Pons (tissue), 1 donor: Measurements from ENCODE around the gene DAGLA.

Source experiments
- DNase-seq: peaks from one replicate; pipeline ENCODE4 v3.0.0-alpha.2; 2016; ENCODE audit warnings: low spot score

DAGLA gene

DNA sequence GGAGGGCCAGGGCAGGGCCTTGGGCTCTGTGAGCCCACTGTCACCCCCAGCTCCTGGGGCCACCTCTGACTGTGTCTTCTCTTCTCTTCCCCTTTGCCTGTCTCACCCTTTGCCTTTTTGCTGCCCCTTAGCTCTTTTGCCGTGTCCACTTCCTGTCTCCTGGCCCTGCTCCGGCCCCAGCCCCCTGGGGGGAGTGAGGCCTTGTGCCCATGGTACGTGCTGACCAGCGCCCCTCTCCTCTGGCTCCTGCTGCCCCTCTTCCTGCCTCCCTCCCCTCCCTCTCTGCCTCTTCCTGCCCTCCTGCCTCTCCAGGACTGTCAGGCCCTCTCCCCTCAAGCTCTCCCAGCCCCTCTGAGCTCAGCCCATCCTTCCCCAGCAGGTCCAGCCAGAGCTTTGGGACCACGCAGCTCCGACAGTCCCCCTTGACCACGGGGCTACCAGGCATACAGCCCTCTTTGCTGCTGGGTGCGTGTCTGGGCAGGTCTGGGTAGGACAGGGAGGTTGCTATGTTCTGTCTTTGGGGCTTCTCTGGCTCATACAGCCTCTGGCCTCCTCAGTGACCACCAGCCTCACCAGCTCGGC lies 100.5 kb downstream of the DAGLA start:
- no peak for DNase-seq

DNA sequence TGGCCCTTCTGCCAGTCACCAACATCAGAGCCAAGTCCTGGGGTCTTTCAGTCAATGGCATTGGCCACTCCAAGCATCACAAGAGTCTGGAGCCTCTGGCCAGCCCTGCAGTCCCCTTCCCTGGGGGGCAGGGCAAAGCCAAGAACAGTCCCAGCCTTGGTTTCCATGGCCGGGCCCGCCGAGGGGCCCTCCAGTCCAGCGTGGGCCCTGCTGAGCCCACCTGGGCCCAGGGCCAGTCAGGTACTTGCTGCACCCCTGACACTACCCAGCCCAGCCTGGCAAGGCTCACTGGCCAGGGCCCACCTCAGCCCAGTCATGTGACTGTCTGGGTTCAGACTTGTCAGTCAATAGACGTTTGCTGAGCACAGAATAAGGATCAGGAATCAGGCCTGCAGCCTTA lies 101.4 kb downstream of the DAGLA start:
- DNase-seq: no peak

DNA sequence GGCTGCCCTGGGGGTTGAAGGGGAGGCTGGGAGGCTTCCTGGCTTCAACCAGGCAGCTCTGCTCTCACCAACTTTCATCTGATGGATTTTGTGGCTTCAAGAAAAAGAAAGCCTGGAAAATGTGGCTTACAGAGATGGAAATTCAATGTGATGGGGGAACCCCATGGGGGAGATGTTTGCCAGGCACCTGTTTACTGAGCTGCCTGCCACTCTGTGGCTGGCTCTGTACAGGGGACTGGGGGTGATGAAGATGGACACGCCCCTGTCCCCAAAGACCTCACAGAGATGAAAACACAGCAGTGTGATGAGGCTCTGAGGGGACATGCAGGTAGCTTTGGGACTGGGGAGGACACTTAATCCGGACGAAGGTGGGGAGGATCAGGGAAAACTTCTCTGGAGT lies 102.1 kb downstream of the DAGLA start:
- no peak for DNase-seq

DNA sequence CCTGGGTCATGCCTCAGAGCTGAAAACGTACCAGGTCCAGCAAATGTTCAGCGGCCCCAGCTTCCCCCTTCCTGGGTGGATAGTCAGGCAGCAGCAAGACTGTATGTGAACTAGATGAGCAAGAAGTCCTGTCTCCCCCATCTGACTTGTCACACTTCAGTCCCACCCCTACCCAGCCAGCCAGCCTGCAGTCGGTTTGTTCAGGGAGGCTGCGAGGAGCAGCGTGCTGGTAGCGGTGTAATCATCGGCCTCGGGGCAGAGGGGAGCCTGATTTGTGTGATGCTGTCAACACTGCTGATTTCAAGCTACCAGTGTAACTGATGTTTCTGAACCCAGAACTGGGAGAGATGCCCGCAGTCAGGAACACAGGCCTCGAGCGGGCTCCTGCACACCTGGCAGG lies 102.7 kb downstream of the DAGLA start:
- DNase-seq: no peak

DNA sequence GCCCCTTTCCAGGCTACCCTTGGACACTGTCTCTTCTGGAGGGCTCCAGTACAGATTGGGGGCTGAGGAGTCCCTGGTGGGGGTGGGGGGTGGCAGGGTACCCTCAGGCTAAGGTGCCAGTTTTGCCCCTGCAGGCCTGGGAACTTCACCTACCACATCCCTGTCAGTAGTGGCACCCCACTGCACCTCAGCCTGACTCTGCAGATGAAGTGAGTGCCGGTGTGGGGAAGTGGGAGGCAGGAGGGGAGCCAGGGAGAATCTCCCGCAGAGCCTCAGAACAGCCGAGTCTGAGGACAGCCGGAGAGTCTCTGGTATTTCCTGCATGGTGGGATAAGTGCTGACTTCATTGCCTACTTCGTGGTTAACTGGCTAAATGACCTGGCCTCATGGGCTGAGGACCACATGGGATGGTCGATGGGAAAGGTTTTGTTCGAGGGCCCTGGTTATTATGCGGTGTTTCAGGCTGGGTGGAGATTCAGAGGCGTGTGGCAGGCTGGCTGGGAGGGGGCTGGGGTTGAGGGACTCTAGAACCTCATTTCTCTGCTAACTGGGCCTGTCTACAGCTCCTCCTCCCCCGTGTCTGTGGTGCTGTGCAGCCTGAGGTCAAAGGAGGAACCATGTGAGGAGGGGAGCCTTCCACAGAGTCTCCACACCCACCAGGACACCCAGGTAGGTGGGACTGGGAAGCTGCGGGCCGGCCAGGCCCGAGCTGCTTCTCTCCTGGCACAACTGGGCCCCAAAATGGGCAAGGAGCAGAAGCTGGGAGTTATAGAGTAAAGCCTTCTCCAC lies 103.7 kb downstream of the DAGLA start:
- no peak for DNase-seq

DNA sequence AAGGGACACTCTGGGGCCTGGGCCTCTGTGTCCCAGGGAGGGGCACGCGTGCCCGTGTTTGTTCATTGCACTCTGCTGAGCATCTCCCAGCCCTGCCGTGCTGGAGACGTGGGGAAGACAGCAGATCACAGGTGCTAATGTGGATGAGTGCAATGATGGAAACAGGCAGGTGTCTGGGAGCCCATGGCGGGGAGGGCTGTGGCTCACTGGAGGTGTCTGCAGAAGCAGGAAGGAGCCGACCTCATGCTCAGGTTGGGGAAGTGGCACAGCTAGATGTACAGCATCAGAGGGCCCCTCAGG lies 104.3 kb downstream of the DAGLA start:
- DNase-seq: no peak

DNA sequence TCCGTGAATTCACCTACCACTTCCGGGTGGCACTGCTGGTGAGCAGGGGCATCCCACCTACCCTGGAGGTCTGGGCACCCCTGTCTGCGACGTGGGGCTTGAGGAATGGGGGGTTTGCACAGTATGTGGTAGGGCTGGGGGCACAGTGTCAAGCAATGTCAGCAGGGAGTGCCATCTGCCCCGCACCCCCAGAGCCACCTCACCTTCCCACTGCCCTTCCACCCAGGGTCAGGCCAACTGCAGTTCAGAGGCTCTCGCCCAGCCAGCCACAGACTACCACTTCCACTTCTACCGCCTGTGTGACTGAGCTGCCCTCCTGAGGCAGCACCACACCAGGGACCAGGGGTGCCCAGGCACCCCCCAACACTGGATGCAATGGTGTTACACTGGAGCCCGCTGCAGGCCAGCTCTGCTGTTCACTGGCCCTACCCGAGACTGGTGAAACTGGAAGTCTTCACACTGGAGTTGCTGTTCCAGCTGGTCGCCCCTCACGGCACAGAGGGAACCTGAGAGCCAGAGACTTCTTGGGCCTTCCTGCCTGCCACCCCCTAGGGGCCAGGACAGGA lies 105.7 kb downstream of the DAGLA start:
- DNase-seq: no peak

DNA sequence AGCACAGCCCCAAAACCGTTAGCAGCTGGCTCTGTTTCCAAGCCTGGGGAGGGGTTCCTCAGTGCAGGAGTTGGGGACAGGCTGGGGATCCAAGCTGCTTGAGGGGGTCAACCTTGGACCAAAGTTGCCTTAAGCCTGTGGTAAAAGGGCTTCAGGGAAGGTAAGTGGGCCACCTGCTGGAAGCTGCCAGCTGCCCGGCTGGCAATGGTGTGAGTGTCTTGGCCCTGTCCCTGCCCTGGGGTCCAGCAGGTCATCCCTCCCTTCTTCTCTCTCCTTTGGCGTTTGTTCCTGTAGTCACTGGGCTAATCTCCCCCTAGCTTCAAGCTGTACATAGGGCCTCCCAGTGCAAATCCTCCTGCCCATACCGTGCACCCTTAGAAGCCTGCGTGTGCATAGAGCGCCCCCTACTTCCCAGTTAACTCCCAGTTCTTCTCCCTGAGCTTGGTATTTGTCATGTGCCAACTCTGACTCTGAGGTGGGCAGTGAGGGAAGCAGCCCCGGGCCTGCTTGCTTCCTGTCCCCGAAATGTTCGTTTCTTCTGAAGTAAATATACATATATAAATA lies 107.8 kb downstream of the DAGLA start:
- DNase-seq: peak; percentile 92

DNA sequence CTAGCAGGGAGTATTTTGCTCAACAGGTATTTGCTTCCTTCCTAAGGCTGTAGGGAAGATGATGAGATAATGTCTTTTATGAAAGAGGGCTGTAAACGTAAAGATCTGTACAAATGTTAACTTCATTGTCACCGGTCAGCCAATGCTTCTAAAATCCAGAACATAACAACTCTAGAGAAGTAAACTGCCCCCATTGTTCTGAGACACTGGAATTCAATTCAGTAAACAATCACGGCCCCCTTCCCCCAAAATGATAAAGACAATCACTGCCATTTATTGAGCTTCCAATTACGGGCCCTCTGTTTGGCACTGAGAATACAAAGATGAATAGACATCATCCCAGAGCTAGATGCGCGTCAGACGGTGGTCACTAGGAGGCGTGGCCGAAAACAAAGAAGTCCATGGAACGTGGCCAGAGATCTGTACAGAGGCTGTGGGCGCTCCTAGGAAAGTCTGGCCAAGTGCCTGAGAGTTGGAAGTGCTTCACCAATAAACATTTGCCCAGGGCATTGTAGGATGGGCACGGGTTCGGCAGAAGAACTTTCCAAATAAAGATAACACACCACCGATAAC lies 111.6 kb downstream of the DAGLA start:
- DNase-seq: peak; percentile 99

DNA sequence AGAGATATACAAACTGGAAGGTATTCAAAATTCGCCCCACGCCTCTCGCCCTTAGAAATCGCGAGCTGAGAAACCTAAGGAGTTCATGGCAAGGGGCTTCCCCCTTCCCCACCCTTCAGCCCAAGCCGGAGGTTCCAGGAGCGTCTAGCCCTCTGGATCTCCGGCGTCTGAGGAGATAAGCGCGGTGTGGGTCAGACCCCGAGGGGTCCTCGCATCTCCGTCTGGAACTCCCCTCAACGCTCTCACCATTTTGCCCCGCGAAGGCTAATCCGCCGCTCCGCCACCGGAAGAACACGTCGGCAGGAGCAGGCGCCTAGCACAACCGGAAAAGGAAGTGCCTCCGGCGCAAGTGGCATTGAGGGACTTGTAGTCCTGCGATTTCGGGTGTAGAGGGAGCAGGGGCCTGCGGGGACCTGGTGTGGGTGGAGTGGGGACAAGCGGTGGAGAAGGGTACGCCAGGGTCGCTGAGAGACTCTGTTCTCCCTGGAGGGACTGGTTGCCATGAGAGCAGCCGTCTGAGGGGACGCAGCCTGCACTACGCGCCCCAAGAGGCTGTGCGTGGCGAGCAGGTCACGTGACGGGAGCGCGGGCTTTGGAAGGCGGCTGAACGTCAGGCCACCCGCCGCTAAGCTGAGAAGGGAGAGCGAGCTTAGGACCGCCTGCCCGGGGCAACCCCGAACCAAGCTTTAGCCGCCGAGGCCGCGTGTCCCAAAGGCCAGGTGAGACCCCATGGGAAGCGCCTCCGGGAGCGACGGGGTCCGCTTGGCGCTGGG lies 112.3 kb downstream of the DAGLA start, which contains the start of the genes FEN1 and TMEM258:
Gene FEN1 (plus strand): TSS at position 602 of the 773 bp plus-strand sequence. CDS start 2,451 bp downstream, outside the sequence.
Gene TMEM258 (minus strand): TSS at position 290 of the 773 bp plus-strand sequence. CDS start 41 bp downstream, at position 249.
- peak; percentile 96 for DNase-seq

DNA sequence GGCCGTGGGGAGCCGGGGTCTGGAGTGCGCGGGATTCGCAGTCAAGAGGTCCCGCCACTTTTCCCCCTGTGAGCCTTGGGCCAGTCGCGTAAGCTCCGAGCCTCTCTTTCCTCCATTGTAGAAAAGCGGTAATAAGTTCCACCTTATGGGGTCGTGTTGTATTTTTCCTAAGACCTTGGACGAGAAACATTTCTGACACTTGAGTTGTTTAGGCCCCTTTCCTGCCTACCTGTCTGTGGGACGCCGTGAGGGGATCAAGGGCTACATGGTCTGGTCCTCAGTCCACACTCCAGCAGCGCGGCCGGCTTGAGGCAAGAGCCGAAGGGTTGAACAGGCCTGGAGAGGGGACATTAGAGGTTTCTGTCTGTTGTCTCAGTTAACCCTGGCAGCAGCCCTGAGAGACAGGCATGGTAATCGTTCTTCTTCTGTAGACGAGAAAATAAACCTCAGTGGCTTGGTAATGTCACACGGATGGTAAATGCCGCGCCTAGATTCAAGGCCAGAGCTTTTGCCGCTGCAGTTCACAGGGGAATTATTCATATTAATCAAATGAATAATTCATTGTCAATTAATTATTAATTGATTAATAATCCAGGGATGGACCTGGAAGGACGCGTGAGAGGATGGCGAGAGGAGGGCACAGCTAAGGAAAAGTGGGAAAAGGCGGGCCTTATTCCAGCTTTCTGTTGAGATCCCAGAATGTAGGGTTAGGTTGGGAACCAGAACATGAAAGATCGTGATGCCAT lies 113.1 kb downstream of the DAGLA start:
- DNase-seq: no peak

DNA sequence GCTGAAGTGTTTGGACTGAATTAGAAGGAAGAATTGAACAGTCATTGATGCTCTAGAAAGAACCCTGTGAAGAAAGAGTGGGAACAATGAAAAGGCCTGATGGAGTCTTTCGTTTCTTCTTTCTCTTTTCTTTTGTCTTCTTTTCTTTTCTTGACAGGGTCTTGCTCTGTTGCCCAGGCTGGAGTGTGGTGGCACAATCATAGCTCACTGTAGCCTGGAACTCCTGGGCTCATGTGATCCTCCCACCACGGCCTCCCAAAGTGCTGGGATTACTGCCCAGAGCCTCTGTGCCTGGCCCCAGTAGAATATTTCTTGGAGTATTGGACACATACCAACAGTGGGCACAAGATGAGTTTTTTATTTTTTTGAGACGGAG lies 113.6 kb downstream of the DAGLA start:
- no peak for DNase-seq

DNA sequence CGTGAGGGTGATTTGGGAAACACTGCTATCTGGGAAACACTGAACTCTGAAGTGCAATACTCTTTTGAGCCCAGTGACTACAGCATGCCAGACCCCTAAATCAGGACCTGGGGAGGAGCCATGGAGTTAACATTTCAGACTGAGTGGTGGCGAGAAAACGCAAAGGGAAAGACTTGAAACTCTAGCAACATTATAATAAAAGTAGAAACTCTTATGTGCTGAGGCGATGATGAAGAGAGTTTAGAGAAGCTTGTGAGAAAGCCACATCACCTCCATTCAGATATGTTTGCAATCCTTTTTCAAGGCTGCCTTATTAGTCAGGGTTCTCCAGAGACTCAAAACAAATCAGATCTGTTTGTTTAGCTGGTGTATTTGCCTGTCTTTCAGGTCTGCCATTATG lies 114.4 kb downstream of the DAGLA start:
- no peak for DNase-seq

DNA sequence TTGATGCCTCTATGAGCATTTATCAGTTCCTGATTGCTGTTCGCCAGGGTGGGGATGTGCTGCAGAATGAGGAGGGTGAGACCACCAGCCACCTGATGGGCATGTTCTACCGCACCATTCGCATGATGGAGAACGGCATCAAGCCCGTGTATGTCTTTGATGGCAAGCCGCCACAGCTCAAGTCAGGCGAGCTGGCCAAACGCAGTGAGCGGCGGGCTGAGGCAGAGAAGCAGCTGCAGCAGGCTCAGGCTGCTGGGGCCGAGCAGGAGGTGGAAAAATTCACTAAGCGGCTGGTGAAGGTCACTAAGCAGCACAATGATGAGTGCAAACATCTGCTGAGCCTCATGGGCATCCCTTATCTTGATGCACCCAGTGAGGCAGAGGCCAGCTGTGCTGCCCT lies 115.3 kb downstream of the DAGLA start:
- no peak for DNase-seq

DNA sequence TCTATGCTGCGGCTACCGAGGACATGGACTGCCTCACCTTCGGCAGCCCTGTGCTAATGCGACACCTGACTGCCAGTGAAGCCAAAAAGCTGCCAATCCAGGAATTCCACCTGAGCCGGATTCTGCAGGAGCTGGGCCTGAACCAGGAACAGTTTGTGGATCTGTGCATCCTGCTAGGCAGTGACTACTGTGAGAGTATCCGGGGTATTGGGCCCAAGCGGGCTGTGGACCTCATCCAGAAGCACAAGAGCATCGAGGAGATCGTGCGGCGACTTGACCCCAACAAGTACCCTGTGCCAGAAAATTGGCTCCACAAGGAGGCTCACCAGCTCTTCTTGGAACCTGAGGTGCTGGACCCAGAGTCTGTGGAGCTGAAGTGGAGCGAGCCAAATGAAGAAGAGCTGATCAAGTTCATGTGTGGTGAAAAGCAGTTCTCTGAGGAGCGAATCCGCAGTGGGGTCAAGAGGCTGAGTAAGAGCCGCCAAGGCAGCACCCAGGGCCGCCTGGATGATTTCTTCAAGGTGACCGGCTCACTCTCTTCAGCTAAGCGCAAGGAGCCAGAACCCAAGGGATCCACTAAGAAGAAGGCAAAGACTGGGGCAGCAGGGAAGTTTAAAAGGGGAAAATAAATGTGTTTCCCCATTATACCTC lies 115.8 kb downstream of the DAGLA start:
- DNase-seq: no peak
